Stimulated activated CD4-positive, alpha-beta T cell treated with anti-CD3 and anti-CD28 coated beads, Interleukin-4, amount 100 ng/mL, for 48 hours (primary cell): ENCODE data around the gene DMGDH.

Experiments
- DNase-seq, 2 donors: peaks; one replicate each; pipeline ENCODE4 v3.0.0-alpha.2; 2020; ENCODE audit warnings: low read depth in 2 of 2

DMGDH gene

DNA sequence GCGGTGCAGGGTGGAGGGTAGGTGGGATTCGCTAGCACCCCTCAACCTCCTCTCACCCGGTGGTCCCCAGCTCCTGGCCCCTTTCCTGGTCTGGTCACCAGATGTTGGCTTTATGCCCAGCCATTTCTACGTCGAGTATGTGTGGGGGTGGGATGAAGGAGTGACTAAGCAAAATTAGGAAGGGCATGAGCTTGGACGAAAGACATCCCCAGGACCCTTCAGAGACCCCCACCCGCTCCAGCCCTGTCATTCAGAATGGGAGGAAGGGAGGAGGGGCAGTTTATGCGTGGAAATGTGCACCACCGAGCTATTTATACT lies 835 bp upstream of the DMGDH start:
- DNase-seq, result no peak

DNA sequence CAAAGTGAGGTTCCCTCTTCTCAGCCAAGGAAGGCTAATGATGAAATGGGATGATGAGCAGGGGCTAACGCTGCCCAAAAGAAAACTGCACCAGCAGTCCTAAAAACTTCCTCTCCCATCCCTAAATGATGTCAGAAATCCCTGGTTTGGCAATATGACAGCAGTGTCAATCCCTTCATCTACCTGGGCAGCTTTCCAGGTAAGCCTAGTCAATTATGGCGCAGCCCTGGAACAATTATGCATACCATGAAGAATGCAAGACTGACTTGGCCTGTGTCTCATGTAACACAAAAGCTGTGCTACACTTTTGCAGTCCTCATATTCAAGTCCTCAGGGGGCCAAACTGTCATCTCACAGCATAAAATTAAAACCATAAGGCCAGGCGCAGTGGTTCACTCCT lies 7.0 kb downstream of the DMGDH start:
- DNase-seq, result no peak

GRCh38 chr5:79059674-79060073 lies 9.8 kb downstream of the DMGDH start:
- no peak for DNase-seq

- DNase-seq, result no peak
These were observed 12.6 kb downstream of the DMGDH start for GRCh38 chr5:79056847-79057246.

- DNase-seq, result no peak
These were observed 14.5 kb downstream of the DMGDH start for GRCh38 chr5:79055017-79055416.

DNA sequence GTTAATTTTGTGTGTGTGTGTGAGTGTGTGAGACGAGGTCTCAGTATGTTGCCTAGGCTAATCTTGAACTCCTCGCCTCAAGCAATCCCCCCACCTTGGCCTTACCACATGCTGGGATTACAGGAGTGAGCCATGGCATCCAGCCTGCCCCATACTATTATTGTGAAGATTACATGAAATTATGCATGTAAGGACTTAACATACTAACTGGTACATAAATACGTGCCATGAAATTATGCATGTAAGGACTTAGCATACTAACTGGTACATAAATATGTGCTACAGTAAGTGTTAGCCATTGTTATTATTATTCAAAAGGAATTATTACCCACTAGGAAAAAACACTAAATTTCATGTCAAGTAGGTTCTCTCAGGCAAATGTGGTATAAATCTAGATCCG lies 16.2 kb downstream of the DMGDH start:
- no peak for DNase-seq

DNA sequence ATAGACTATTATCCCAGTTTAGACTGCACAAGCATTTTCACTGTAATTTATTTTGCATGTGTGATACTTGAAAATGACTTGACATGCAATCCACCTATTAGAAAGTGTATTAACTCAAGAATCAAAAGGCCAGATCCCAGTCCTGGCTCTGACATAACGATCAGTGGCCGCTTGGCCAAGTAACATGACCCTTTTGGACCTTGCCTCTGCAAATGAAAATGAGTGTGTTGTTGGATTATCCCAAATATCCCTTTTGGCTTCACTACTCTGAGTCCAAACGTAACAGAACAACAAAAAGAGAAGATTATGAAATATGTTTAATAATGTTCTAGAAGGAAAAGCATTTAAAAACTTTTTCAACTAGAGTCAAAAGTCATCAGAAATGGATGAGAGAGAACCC lies 19.0 kb downstream of the DMGDH start:
- no peak for DNase-seq

GRCh38 chr5:79048437-79048836 lies 21.0 kb downstream of the DMGDH start:
- DNase-seq, result no peak

GRCh38 chr5:79047199-79047598 lies 22.3 kb downstream of the DMGDH start:
- no peak for DNase-seq

- no peak for DNase-seq
These were observed 27.3 kb downstream of the DMGDH start for GRCh38 chr5:79042188-79042587.

GRCh38 chr5:79036769-79037168 lies 32.7 kb downstream of the DMGDH start:
- DNase-seq, result no peak

DNA sequence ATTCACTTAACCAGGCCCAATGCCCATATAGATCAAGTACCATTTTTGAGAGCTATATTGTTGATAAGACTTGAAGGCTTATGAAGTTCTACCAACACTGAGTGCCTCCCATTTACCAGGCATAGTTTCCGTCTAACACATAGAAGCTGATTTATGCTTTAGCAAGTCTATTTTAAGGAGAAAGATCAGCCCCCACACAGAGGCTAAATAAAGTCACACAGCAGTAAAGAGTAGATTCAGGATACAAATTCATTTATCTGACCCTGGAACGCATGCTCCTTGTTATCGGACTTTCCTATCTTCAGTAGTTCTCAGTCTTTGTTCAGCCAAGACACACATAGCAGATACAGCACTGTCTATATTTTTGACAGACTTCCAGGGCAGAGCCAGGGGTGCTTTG lies 34.2 kb downstream of the DMGDH start:
- DNase-seq, result no peak

DNA sequence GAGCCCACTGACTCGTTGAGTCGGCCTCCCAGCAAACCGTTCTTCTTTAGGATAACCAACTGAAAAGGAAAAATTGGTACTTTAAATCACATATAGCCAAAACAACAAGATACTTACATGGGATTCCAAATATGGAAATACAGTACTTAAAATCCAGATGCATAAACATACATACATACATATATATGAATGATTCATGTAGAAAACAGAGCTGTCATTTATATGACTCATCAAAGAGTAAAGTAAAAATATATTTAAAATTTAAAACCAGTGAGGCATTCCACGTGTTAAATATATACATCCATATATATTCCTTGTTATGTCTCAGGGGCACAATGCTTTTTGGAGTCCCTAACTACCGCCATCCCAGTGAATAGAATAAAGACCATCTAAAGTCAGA lies 36.7 kb downstream of the DMGDH start:
- no peak for DNase-seq

DNA sequence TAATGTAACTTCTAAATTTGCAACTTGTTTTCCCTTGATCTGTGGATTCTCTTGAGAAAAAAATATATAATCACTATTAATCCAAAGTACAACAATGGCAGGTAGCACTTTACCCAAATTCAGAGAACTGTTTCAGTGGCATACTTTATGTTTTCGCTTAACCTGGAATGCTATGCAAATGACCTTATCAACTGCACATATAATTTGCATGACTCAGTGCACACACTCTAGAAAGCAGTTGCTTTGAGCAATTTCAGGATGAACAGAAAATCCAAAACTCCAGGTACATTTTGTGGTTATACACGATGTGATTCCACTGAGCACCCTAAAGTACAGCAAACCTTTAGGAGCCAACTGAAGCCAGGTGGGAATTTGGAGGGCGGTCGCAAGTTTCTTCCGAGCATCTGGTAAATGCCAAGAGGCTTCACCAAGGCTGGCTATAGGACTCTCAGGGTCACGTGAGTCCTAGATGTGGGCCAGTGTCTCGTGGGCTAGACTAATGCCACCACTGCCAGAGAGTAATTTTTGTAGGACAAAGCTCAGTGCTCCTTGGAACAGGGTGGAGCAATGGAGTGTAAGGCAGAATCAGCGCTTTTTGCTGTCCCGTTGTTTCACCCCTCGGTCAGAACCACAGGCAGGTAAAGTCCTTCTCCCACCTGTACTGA lies 37.3 kb downstream of the DMGDH start:
- no peak for DNase-seq

- DNase-seq, result no peak
These were observed 38.0 kb downstream of the DMGDH start for GRCh38 chr5:79031485-79031867.

DNA sequence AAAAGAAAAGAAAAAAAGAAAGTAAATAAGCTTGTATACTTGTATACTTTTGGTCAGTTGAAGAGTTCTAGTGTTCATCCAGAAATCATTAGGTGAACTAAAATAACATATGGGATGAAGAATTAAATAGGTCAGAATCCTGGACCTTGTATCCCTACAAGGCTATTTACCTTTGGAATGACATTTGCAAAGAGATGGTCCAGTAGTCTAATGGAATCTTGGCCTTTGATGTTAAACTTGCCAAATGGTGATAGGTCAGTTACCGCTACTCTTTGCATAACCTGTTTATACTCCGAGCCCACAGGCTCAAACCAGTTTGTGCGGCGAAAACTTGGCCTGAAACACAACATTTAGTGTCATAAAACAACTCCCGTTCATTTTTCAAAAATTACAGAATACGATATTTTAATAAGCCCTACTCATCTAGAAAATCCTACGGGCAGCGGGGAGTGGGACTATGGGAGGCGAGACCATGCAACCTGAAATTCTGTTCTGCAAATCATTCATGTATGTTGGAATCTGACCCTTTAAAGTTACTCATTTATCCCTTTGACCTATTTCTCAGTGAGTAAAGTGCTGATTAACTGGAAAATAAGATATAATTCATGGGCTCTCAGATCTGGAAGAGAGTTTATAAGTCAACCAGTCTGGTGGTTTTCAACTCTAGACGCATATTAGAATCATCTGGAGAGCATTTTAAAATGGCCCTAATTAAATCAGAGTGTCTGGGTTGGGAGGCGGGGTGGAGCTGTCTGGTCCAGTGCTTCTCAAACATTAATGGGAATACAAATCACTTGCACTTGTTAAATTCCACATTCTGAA lies 38.6 kb downstream of the DMGDH start:
- no peak for DNase-seq

DNA sequence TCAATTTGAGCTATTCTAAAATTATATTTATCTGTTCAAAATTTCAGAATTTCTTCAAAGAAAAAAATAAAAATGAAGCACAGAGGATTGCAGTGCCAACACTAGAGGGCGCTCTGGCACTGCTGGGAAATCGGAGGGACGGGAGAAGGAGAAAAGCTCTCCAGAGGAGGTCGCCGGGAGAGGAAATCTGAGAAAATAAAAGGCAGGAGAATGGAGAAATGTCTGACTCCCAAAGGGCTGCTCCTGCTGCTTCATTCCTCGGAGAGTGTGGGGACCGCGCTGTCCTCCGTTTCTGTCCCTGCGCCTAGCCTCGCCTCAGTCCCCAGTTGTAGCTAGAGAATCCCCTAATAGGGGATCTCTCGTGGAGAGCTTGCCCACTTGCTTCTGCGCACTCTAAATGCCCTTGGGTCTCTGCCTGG lies 44.4 kb downstream of the DMGDH start:
- DNase-seq, result peak; percentile 37 to 55

- no peak for DNase-seq
These were observed 45.5 kb downstream of the DMGDH start for GRCh38 chr5:79023947-79024346.

DNA sequence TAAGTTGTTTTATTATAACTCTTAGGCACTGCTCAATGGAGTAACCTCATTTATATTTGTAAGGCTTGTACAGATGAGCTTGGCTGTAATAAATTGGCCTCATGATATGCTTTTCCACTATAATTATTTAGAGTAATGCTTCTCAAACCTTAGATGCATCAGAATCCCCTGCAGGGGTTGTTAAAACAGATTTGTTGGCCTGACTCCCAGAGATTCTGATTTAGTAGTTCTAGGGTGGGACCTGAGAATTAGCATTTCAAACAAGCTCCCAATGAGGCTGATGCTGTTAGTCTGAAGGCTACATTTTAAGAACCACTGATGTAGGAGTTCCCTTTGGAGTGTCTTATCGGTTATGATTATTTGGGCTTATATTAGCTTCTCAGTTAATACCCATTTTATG lies 46.1 kb downstream of the DMGDH start:
- no peak for DNase-seq

- DNase-seq, result no peak
These were observed 46.7 kb downstream of the DMGDH start for GRCh38 chr5:79022771-79023170.

- no peak for DNase-seq
These were observed 47.7 kb downstream of the DMGDH start for GRCh38 chr5:79021753-79022152.

DNA sequence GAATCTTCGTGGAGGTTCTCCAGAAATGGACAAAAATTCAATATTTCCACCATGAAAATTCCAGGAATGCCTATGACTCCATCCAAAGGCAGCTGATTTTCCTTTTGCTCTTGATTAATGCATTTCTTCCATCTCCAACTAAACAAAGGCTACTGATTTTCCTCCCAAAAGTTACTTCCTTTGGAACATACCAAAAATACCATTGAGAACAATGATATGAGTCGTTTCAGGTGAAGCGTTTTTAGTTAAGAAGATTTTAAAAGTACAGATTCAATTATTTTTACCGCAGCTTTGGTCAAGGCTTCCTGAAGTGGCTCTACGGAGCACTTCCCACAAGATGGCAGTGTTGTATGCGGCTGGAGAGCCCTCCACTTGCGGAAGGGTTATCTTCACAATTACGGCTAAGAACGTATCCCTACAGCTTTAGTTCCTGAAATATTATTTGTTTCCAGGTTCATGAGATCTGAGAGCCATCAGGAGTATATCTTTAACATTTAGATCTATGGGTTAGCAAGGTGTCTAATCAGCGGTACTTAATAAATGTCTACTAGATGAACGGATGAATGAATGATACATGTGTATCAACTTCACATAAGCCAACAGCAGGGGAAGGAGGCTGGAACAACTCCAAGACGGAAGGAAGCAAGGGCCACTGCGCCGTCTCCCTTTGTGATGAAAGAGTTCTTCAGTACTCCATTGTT lies 48.5 kb downstream of the DMGDH start:
- DNase-seq, result peak; percentile 25

GRCh38 chr5:79014631-79015030 lies 54.8 kb downstream of the DMGDH start:
- DNase-seq, result no peak
